Pancreas (tissue), 10 donors: Measurements from ENCODE around the gene FAM221B. TPM values are rescaled to one million over a fixed set of nuclear protein-coding genes. Genes with fewer than 3 reads are reported as not detected.
A peak's percentile ranks its signal among the peaks of the same experiment; 100 is the strongest.

Experiments used
- ATAC-seq, 4 donors: fragments of 200-7000 bp; cut with Tn5 transposase; one replicate each; pipeline versions ENCODE4 v1.8.0 to v1.9.1; 2020; ENCODE audit warnings: mild to moderate bottlenecking in 4 of 4, moderate library complexity in 4 of 4
- DNase-seq, 6 donors: peaks; one replicate each; pipeline ENCODE4 v3.0.0-alpha.2; 2020
- FAIRE-seq: peaks from 2 replicates; lab custom pipeline; 2012; peaks lifted over from hg19 to GRCh38; lab: Jason Lieb, UNC
- H3K27ac ChIP-seq, 4 donors: fragments of 200-600 bp; sonication (generic); 1 replicate in 3 of 4; 2 replicates in 1 of 4; pipeline versions ENCODE4 v1.5.0 to v1.8.0; 2020
- H3K27me3 ChIP-seq, 4 donors: fragments of 200-600 bp; one replicate each; pipeline ENCODE4 v1.8.0; 2021
- H3K36me3 ChIP-seq, 3 donors: fragments of 200-600 bp; sonication (generic) in 1 of 3; one replicate each; pipeline versions ENCODE4 v1.5.0 to v1.8.0; 2020 to 2021
- H3K4me1 ChIP-seq, 3 donors: fragments of 200-600 bp; one replicate each; pipeline ENCODE4 v1.8.0; 2021
- H3K4me3 ChIP-seq, 4 donors: fragments of 200-600 bp; sonication (generic) in 2 of 4; one replicate each; pipeline versions ENCODE4 v1.5.0 to v1.8.0; 2020 to 2021
- H3K9me3 ChIP-seq, 4 donors: fragments of 200-600 bp; one replicate each; pipeline ENCODE4 v1.8.0; 2021
- WGBS, 2 donors: extraction: QIAGEN DNeasy Blood & Tissue Kit; methylation state at CpG; one replicate each; pipeline ENCODE4 v1.1.7; 2013; 5-methylcytosine and 5-hydroxymethylcytosine counted together
- intact Hi-C, 3 donors: fragments of 100-400 bp; cut with DNase I; formaldehyde crosslinking; loops; one replicate each; pipeline versions ENCODE4 v1.11.1 to v1.14.2; 2022
- polyA plus RNA-seq, 2 donors: library from polyadenylated mRNA; stranded (reverse); fragments of 200-250 nt; gene quantifications; one replicate each; pipeline ENCODE4 v1.2.3, GENCODE V29; 2013
- total RNA-seq, 6 donors: library from RNA; stranded (reverse); fragmentation: NEBNext Ultra II Directional in 4 of 6; extraction: Animal tissue kit (Norgen Biotek cat#: 25700) in 4 of 6; gene quantifications; one replicate each; pipeline versions ENCODE4 v1.2.1 to v1.2.4, GENCODE V29; 2021 to 2023
- TF ChIP-seq, protein P1 (sequence below), 4 donors: fragments of 200-600 bp; sonication (generic) in 3 of 4; IDR thresholded peaks; one replicate each; pipeline versions ENCODE4 v1.5.0 to v1.8.0; 2021; ENCODE audit warnings: antibody characterized with exemption in 4 of 4
- donor health status: healthy with polysubstance abuse.
- donor health status: DM: no; HTN: no; CAD: no; lungs with moderate emphysema.
- donor health status: DM: no; HTN: no; CAD: no.
- donor health status: control.
- donor health status: control.
- donor health status: Bipolar disorder and iron deficiency.
- donor health status: DM: yes; HTN: yes; CAD: no.
- donor health status: DM: no; HTN: no; CAD: no.
- donor health status: DM: no; HTN: no; CAD: no.
- donor health status: DM: yes; HTN: yes; CAD: no.

Gene FAM221B
- total and polyA plus RNA-seq, 8 donors: 0.11 TPM; not detected in 7

DNA sequence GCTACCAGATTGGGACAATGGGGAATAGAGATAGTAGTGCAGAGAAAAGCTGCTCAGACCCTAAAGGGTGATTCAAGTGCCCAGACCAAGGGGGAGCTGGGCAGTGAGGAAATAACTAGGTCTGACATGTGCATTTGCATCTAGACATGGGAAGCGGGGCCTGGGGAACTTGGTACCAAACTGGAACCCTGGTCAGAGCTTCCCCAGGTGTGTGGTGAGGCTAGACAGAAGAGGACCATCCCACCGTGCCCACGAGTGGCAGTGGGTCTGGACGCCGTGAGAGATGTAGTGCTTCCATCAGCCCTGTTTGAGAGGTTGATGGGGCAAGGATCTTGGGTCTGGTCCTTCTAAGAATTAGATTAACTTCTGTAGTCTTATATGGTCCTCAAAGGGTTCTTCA, 8.1 kb upstream of the FAM221B start:
- ATAC-seq (no peak), DNase-seq (no peak), FAIRE-seq (no peak)
- Histone ChIP-seq H3K4me3 (no peak overlapping the region), H3K27me3 (no peaks in the 10 kb centered on the region), H3K9me3 (no peaks in the 10 kb centered on the region), H3K4me1 (peaks cover 6 to 26% (median 22%) of the 10 kb centered on the region in 3 donors), H3K27ac (no peak overlapping the region), H3K36me3 (no peaks in the 10 kb centered on the region)
- TF ChIP-seq, protein P1, sequence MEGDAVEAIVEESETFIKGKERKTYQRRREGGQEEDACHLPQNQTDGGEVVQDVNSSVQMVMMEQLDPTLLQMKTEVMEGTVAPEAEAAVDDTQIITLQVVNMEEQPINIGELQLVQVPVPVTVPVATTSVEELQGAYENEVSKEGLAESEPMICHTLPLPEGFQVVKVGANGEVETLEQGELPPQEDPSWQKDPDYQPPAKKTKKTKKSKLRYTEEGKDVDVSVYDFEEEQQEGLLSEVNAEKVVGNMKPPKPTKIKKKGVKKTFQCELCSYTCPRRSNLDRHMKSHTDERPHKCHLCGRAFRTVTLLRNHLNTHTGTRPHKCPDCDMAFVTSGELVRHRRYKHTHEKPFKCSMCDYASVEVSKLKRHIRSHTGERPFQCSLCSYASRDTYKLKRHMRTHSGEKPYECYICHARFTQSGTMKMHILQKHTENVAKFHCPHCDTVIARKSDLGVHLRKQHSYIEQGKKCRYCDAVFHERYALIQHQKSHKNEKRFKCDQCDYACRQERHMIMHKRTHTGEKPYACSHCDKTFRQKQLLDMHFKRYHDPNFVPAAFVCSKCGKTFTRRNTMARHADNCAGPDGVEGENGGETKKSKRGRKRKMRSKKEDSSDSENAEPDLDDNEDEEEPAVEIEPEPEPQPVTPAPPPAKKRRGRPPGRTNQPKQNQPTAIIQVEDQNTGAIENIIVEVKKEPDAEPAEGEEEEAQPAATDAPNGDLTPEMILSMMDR (IDR thresholded peaks at IDR 0.05): no peak
- WGBS, 2 donors: 92 to 94% methylated on average over 5 of the region's 5 CpGs
- intact Hi-C loops: no loop called here

- H3K27ac ChIP-seq: peak overlapping the region in 1 of 4 donors; percentile 85
- no peak for DNase-seq
These were observed 7.2 kb upstream of the FAM221B start for GRCh38 chr9:35835766-35836165.

GRCh38 chr9:35835216-35835632, 6.7 kb upstream of the FAM221B start:
- TF ChIP-seq, protein P1 (IDR thresholded peaks at IDR 0.05): no peak
- peaks cover 7 to 31% (median 24%) of the 10 kb centered on the region in 3 donors for H3K4me1 ChIP-seq
- H3K27me3 ChIP-seq: no peaks in the 10 kb centered on the region
- peak in 3 of 6 donors; percentile 54 to 68 (median 66) for DNase-seq
- H3K27ac ChIP-seq: peak overlapping the region in 2 of 4 donors; percentile 85 to 94
- H3K9me3 ChIP-seq: no peaks in the 10 kb centered on the region
- WGBS, 2 donors: 77 to 80% methylated on average over 3 of the region's 3 CpGs
- intact Hi-C loops: no loop called here
- peak in 3 of 4 donors; percentile 9 to 52 (median 25) for ATAC-seq
- no peak for FAIRE-seq
- H3K4me3 ChIP-seq: no peak overlapping the region
- H3K36me3 ChIP-seq: no peaks in the 10 kb centered on the region

More at GRCh38 chr9:35835766-35836165, 7.2 kb upstream of the FAM221B start:
- Histone ChIP-seq H3K4me3 (no peak overlapping the region), H3K27me3 (no peaks in the 10 kb centered on the region), H3K9me3 (no peaks in the 10 kb centered on the region), H3K36me3 (no peaks in the 10 kb centered on the region), H3K4me1 (peaks cover 6 to 26% (median 22%) of the 10 kb centered on the region in 3 donors)
- intact Hi-C loops: no loop called here
- ATAC-seq (no peak), FAIRE-seq (no peak)
- TF ChIP-seq, protein P1 (IDR thresholded peaks at IDR 0.05): no peak
- 71 to 72% methylated on average over 2 of the region's 2 CpGs for WGBS, 2 donors

DNA sequence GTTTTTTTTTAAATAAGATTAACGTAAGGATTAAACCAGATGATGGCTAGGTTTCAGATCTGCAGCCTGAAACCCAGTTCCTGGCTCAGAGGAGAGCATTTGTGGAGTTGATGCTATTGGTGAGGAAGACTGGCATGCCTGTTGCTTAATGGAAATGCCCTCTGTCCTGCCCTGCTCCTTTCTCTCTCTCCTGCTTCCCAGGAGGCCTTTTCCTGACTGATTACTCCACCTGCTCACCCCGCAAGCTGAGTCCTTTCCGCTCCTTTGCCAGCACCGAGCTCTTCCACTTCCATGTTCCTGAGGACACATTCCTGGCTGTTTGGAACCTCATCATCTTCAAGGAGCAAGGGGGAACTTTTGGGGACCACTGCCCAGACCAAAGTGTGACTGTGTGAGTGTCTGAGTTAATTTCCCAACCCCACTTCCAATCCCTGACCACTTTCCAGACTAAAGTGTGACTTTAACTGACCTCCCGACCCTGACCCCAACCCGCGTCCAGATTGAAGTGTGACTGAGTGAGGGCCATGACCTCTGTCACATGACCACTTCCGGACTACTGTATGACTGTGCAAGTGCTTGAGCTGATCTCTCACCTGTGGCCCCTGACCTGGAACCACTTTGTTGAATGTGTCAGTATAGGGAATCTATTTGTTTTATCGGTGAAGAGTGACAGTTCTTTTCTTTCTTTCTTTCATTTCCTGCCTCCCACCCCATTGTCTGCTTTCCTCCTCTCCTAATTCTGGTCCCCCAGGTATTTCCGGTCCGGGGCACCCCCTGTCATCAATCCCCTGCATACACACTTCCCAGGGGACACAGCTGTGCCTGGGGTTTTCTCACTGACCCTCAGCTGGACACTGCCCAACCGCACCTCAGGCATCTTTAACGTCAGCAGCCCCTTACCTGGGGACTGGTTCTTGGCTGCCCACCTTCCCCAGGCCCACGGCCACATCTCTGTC, 6.0 kb upstream of the FAM221B start:
- intact Hi-C loops: no loop called here
- DNase-seq (no peak), FAIRE-seq (no peak), ATAC-seq (no peak)
- Histone ChIP-seq H3K36me3 (no peaks in the 10 kb centered on the region), H3K9me3 (no peaks in the 10 kb centered on the region), H3K4me3 (no peak overlapping the region), H3K27me3 (no peaks in the 10 kb centered on the region), H3K4me1 (peaks cover 12 to 31% (median 30%) of the 10 kb centered on the region in 3 donors), H3K27ac (peak overlapping the region; percentile 13 to 94 (median 58))
- TF ChIP-seq, protein P1 (IDR thresholded peaks at IDR 0.05): no peak
- WGBS, 2 donors: 78 to 83% methylated on average over 14 of the region's 14 CpGs
